Superior temporal gyrus (tissue), 1 donor: Measurements from ENCODE around the gene LRP11.
A peak's percentile ranks its signal among the peaks of the same experiment; 100 is the strongest.
"Not testable (repeated sequence)": the region's sequence is repeated elsewhere in the genome, so short reads cannot be mapped to it uniquely, and the experiment has no call there.

Experiments
- DNase-seq: peaks from one replicate; pipeline ENCODE4 v3.0.0-alpha.2; 2016; ENCODE audit errors: extremely low spot score

LRP11 gene

DNA sequence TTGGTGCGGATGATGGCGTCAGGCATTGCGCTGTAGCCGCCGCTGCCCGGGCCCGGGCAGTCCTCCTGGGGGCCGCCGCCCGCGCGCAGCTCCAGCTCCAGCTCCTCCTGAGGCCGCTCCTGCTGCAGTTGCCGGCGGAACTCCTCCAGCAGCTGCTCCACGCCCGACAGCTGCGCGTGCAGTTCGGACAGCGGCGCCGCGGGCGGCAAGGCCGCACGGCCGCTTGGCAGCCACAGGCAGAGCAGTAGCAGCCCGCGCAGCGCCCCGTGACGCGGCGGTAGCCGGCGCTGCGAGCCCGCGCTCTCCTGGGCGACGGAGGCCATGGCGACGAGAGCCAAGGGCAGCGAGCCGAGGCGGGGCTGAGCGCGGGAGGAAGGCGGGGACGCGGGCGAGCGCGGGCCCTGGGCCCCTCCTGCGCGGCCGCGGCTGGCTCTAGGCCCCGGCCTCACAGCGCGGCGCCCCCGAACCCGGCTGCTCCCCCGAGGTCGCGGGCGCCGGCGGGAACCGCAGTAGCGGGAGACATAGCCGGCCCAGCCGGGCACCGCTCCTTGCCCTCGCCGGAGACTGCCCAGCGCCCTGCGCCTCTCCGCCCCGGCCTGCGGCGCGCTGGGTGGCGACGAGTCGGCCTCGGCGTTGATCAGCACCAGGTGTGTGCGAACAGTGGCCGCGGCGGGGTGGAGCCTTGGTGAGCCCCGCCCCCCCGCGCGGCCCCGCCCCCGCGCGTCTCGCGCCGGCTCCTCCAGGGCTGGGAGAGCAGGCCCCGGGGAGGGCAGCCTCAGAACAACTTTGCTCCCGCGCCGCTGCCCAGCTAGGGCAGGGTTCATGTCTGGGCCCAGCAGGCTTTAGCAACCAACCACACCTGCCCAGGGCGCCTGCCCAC is at the start of gene LRP11:
Gene LRP11 (minus strand): TSS at position 662 of the 880 bp plus-strand sequence. CDS start 339 bp downstream, at position 323.
- DNase-seq: peak; percentile 75

- no peak for DNase-seq
Measured at GRCh38 chr6:149913540-149914240, 49.5 kb upstream of the LRP11 start.

DNA sequence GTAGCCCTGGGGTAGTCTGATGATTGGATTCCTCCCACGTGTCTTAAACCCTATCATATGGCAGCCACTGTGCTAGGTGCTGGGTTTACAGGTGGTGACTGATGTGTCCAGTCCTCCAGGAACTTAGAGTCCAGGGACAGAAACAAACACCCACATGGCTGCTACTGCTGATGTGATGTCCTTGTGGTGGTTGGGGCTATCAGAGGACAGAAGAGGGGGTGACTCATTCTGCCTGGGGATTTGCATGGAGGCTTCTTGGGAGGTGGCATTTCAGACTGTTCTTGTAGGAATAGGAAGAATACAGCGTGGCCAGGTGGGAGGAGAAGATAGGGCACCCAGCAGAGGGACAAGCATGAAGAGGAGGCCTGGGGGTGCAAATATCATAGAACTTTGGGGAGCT is 48.9 kb upstream of the LRP11 start:
- DNase-seq: no peak

DNA sequence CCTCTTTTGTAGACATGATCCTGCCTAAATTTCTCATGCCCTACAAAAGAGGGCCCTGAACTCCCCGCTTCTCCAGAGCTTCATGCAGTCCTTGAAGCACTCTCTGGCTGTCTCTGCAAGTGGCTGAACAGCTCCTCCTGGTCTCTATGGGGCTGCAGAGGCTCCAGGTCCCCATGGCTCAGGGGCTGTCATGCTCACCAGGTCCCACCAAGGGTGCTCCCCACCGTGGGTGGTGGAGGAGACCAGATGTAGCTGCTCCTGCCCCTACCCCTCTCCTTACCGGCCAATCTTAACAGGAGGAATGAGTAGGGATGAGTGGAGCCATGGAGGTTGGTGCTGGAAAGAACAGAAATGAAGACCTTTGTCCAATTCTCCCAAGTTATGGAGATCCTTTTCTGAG is 48.5 kb upstream of the LRP11 start:
- DNase-seq: not testable (repeated sequence)

GRCh38 chr6:149910721-149911151 is 46.6 kb upstream of the LRP11 start:
- DNase-seq: no peak

DNA sequence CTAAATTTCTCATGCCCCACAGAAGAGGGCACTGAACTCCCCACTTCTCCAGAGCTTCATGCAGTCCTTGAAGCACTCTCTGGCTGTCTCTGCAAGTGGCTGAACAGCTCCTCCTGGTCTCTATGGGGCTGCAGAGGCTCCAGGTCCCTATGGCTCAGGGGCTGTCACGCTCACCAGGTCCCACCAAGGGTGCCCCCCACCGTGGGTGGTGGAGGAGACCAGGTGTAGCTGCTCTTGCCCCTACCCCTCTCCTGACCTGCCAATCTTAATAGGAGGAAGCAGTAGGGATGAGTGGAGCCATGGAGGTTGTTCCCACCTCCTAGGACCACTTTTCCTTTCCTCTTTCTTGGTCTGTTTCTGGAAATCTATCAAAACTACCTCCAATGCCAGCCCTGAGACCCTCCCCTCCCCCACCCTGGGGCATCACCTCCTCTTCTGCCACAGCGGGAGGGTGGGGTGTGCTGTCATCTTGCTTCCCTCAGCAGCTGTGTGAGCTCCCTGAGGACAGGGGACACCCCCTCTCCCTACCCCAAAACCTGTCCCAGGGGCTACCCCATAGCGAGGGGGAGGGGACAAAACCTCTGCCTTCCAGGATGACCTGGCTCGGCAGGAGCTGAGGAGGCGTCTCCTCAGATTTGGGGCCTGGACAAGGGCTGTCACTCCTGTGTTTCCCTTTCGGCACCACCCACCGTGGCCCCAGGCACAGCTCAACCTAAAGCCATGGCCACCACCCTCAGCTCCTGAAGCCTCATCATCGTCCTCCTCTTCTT is 45.7 kb upstream of the LRP11 start:
- DNase-seq: no peak

DNA sequence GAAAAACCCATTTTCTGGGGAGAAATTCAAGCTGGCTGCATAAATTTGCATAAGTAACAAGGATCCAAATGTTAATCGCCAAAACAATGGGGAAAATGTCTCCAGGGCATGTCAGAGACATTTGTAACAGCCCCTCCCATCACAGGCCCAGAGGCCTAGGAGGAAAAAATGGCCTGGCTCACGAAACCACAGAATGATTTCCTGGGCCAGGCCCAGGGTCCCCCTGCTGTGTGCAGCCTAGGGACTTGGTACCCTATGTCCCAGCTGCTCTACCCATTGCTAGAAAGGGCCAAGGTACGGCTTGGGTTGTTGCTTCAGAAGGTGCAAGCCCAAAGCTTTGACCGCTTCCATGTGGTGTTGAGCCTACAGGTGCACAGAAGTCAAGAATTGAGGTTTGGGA is 44.3 kb upstream of the LRP11 start:
- DNase-seq: not testable (repeated sequence)

GRCh38 chr6:149907317-149907716 is 43.2 kb upstream of the LRP11 start:
- DNase-seq: no peak

DNA sequence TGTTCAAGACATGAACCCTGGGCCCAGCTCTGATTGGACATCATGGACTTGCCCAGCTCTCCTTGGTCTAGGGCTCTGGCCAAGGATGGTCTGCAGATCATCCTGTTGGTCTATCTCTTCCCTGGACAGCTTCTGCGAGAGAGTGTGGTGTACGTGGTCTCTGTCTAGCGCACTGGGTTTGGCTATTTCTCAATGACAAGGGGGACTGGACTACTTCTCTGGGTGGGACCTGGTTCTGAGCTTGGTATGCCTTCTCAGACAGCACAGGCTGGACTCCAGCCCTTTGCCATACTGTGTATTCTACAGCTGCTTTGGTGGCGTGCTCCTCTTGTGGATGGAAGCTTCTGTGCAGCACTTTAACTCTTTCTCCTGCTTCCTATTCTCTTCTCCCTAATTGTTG is 42.2 kb upstream of the LRP11 start:
- DNase-seq: no peak

- DNase-seq: no peak
Measured at GRCh38 chr6:149905911-149906371, 41.8 kb upstream of the LRP11 start.

- no peak for DNase-seq
Measured at GRCh38 chr6:149905371-149905910, 41.3 kb upstream of the LRP11 start.

- no peak for DNase-seq
Measured at GRCh38 chr6:149904661-149905370, 40.7 kb upstream of the LRP11 start.

DNA sequence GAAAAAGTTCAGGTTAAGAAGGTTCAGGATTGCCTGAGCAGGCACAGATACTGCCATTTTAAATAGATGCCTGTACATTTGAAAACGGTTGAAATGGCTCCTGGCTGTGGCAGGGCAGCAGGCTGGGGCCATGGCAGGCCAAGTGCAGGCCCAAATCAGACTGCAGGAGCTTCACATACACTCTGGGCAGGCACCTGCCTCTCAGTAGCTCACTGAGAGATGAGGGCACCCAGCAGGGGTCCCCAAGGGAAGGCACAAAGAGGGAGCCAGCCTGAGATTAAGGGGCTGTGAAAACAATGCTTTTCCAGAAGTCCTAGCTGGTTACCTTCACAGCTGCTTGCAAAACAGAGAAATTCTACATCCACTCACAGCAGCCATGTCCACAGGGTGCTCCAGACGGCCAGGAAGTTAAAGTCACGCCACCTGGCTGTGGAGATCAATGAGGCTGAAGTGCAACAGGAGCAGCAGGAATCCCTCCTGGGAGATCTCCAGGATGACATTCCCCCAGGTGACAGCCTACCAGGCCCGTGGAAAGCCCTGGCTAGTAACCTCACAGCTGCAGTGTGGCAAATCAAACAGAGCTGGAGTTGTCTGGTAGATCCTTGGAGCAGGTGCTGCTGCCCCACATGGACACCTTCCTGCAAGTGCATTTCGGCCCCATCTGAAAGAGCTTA is 39.9 kb upstream of the LRP11 start:
- no peak for DNase-seq

GRCh38 chr6:149901444-149902140 is 37.4 kb upstream of the LRP11 start:
- no peak for DNase-seq

- DNase-seq: no peak
Measured at GRCh38 chr6:149900620-149901443, 36.7 kb upstream of the LRP11 start.

DNA sequence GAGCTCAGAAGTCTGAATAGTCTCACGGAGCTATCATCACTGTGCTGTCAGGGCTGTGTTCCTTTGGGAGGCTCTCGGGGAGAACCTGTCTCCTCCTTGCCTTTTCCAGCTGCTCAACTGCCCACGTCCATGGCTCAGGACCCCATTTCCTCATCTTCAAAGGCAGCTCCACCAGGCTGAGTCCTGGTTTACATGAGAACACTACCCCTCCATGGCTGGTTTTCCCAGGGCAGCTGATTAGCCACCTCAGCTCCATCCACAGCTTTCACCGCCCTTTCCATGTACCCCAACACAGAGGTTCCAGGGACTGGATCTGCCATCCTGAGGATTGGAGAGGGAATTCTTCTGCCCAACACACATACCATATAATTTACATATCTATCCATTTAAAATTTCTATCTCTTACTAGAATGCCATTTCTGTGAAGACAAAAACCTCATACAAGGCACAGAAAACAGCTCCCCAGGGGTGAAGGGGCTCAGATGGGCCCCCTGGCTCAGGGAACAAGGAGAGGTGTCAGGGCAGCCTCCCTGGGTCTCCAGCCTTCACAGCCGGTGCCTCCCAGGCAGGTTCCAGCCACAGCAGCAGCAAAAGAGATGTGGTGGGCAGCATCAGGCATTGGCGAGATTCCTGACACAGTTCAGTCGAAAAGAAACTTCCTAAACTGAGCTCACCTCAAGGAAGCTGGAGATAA is 35.9 kb upstream of the LRP11 start:
- no peak for DNase-seq

DNA sequence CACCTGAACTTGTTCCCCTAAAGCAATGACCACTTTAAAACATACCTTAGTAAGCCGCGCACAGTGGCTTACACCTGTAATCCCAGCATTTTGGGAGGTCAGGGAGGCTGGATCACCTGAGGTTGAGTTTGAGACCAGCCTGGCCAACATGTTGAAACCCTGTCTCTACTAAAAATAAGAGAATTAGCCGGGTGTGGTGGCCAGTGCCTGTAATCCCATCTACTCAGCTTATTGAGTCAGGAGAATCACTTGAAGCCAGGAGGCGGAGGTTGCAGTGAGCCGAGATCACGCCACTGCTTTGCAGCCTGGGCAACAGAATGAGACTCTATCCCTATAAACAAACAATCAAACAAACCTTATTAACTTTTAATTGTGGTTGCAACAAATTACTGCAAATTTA is 35.3 kb upstream of the LRP11 start:
- DNase-seq: no peak

DNA sequence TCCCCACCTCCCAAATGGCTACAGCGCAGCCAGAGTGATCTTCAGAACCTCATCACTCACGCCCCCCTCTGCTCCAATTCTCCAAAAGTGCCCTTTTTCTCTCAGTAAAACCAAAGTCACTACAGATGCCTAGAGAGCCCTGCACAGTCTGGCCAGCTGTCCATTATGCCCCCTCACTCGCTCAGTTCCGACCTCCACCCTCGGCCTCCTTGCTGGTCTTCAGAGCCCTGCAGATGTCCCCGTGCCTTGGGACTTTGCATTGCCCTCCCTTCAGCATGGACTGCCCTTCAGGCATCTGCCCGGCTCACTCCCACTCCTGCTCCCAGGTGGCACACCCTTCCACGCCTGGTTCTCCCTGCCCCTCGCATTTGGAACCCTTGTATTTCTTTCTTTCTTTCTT is 34.8 kb upstream of the LRP11 start:
- DNase-seq: no peak
